GM19240 (cell line): ENCODE measurements around the gene TTC6.

Experiments used
- DNase-seq: peaks from one replicate; pipeline ENCODE4 v3.0.0; 2011; ENCODE audit warnings: low spot score; ENCODE audit not compliant: insufficient read length

TTC6 gene

GRCh38 chr14:37585971-37586796 is 9.2 kb upstream of the TTC6 start:
- DNase-seq, result no peak

- no peak for DNase-seq
Measured at GRCh38 chr14:37586797-37587130, 8.7 kb upstream of the TTC6 start.

GRCh38 chr14:37587131-37587803 is 8.2 kb upstream of the TTC6 start:
- no peak for DNase-seq

- DNase-seq, result no peak
Measured at GRCh38 chr14:37587881-37588666, 7.4 kb upstream of the TTC6 start.

- no peak for DNase-seq
Measured at GRCh38 chr14:37588667-37588955, 6.8 kb upstream of the TTC6 start.

GRCh38 chr14:37588956-37589714 is 6.3 kb upstream of the TTC6 start:
- no peak for DNase-seq

GRCh38 chr14:37589715-37590427 is 5.6 kb upstream of the TTC6 start:
- no peak for DNase-seq

GRCh38 chr14:37590428-37591139 is 4.8 kb upstream of the TTC6 start:
- no peak for DNase-seq

GRCh38 chr14:37591311-37591940 is 4.0 kb upstream of the TTC6 start:
- DNase-seq, result no peak

GRCh38 chr14:37591941-37592481 is 3.4 kb upstream of the TTC6 start:
- DNase-seq, result no peak

GRCh38 chr14:37592482-37593408 is 2.7 kb upstream of the TTC6 start:
- DNase-seq, result no peak

GRCh38 chr14:37593511-37594237 is 1.8 kb upstream of the TTC6 start:
- no peak for DNase-seq

GRCh38 chr14:37594238-37594970 is 1.0 kb upstream of the TTC6 start:
- DNase-seq, result no peak

- DNase-seq, result no peak
Measured at GRCh38 chr14:37595809-37596621, 586 bp downstream of the TTC6 start.

GRCh38 chr14:37596790-37597472 is 1.5 kb downstream of the TTC6 start:
- DNase-seq, result no peak

GRCh38 chr14:37597538-37597913 is 2.1 kb downstream of the TTC6 start:
- DNase-seq, result no peak
